ENCODE results near the gene ITIH2. TPM values are rescaled to one million over a fixed set of nuclear protein-coding genes. Genes with fewer than 3 reads are reported as not detected.
"Not testable (repeated sequence)": the region's sequence is repeated elsewhere in the genome, so short reads cannot be mapped to it uniquely, and the experiment has no call there.

ITIH2 gene
- total RNA-seq (not detected), polyA plus RNA-seq (not detected)

- H3K4me1 Mint-ChIP-seq: no peaks in the 10 kb centered on the region
- H3K27me3 Mint-ChIP-seq: peaks cover 40% of the 10 kb centered on the region
- no peaks in the 10 kb centered on the region for H3K4me1 ChIP-seq (ENCODE audit: control insufficient read depth, insufficient read depth, low read length, poor library complexity, severe bottlenecking)
Observed at GRCh38 chr10:7703140-7703539, at the start of gene ITIH2. Gene ITIH2 (plus strand): TSS chr10:7703316. CDS start chr10:7703435, 119 bp downstream.

GRCh38 chr10:7657079-7657478 is 46.0 kb upstream of the ITIH2 start:
- not testable (repeated sequence) for H3K9me3 ChIP-seq (ENCODE audit: control insufficient read depth in 2 of 2, low read length in 2 of 2); H3K9me3 Mint-ChIP-seq; H3K36me3 Mint-ChIP-seq; H3K4me1 ChIP-seq (ENCODE audit: control insufficient read depth, insufficient read depth, low read length, poor library complexity, severe bottlenecking); H3K4me3 Mint-ChIP-seq; H3K27ac ChIP-seq (ENCODE audit: insufficient read depth, low read length, poor library complexity, severe bottlenecking); H3K27ac Mint-ChIP-seq; H3K4me1 Mint-ChIP-seq; H3K36me3 ChIP-seq (ENCODE audit: control insufficient read depth, insufficient read depth, low read length); H3K27me3 ChIP-seq (ENCODE audit: control insufficient read depth, insufficient read depth, low read length); H3K4me3 ChIP-seq (ENCODE audit: low read depth, low read length); ATAC-seq (ENCODE audit: low read depth in 2 of 2); DNase-seq
- H3K27me3 Mint-ChIP-seq: peaks cover 25% of the 10 kb centered on the region

More at GRCh38 chr10:7703140-7703539, at the start of gene ITIH2:
- H3K27me3 ChIP-seq (ENCODE audit: control insufficient read depth, insufficient read depth, low read length): peaks cover 1% of the 10 kb centered on the region
- Mint-ChIP-seq H3K36me3 (no peaks in the 10 kb centered on the region), H3K4me3 (no peak within 1 kb of the TSS), H3K9me3 (peaks cover 0 to 6% (median 0%) of the 10 kb centered on the region in 7 donors), H3K27ac (no peak within 1 kb of the TSS)
- no peaks in the 10 kb centered on the region for H3K9me3 ChIP-seq (ENCODE audit: control insufficient read depth in 2 of 2, low read length in 2 of 2)
- no peak for DNase-seq
- H3K36me3 ChIP-seq (ENCODE audit: control insufficient read depth, insufficient read depth, low read length): no peaks in the 10 kb centered on the region
- no peak within 1 kb of the TSS for H3K4me3 ChIP-seq (ENCODE audit: low read depth, low read length)
- no peak within 1 kb of the TSS for H3K27ac ChIP-seq (ENCODE audit: insufficient read depth, low read length, poor library complexity, severe bottlenecking)
- no peak for ATAC-seq (ENCODE audit: low read depth in 2 of 2)

- H3K4me1 Mint-ChIP-seq: peaks cover 0 to 2% (median 0%) of the 10 kb centered on the region in 4 donors
- H3K27ac Mint-ChIP-seq: no peak overlapping the region
- Histone ChIP-seq H3K4me3 (ENCODE audit: low read depth, low read length) (no peak overlapping the region), H3K9me3 (ENCODE audit: control insufficient read depth in 2 of 2, low read length in 2 of 2) (no peaks in the 10 kb centered on the region), H3K36me3 (ENCODE audit: control insufficient read depth, insufficient read depth, low read length) (no peaks in the 10 kb centered on the region), H3K27me3 (ENCODE audit: control insufficient read depth, insufficient read depth, low read length) (peaks cover 9% of the 10 kb centered on the region), H3K27ac (ENCODE audit: insufficient read depth, low read length, poor library complexity, severe bottlenecking) (no peak overlapping the region), H3K4me1 (ENCODE audit: control insufficient read depth, insufficient read depth, low read length, poor library complexity, severe bottlenecking) (no peaks in the 10 kb centered on the region)
- no peak for ATAC-seq (ENCODE audit: low read depth in 2 of 2)
- peaks cover 25% of the 10 kb centered on the region for H3K27me3 Mint-ChIP-seq
- no peak overlapping the region for H3K4me3 Mint-ChIP-seq
- no peak for DNase-seq
- no peaks in the 10 kb centered on the region for H3K9me3 Mint-ChIP-seq
- no peaks in the 10 kb centered on the region for H3K36me3 Mint-ChIP-seq
Observed at GRCh38 chr10:7657552-7657951, 45.6 kb upstream of the ITIH2 start.

- Mint-ChIP-seq H3K4me1 (peaks cover 0 to 2% (median 0%) of the 10 kb centered on the region in 4 donors), H3K36me3 (no peaks in the 10 kb centered on the region), H3K4me3 (no peak overlapping the region), H3K27me3 (peaks cover 30% of the 10 kb centered on the region), H3K9me3 (no peaks in the 10 kb centered on the region), H3K27ac (no peak overlapping the region)
- no peaks in the 10 kb centered on the region for H3K36me3 ChIP-seq (ENCODE audit: control insufficient read depth, insufficient read depth, low read length)
- no peaks in the 10 kb centered on the region for H3K4me1 ChIP-seq (ENCODE audit: control insufficient read depth, insufficient read depth, low read length, poor library complexity, severe bottlenecking)
- no peaks in the 10 kb centered on the region for H3K9me3 ChIP-seq (ENCODE audit: control insufficient read depth in 2 of 2, low read length in 2 of 2)
- ATAC-seq (ENCODE audit: low read depth in 2 of 2) (no peak), DNase-seq (no peak)
- H3K27me3 ChIP-seq (ENCODE audit: control insufficient read depth, insufficient read depth, low read length): peaks cover 18% of the 10 kb centered on the region
- no peak overlapping the region for H3K4me3 ChIP-seq (ENCODE audit: low read depth, low read length)
- no peak overlapping the region for H3K27ac ChIP-seq (ENCODE audit: insufficient read depth, low read length, poor library complexity, severe bottlenecking)
Observed at GRCh38 chr10:7659560-7659959, 43.6 kb upstream of the ITIH2 start.

GRCh38 chr10:7662522-7662921 is 40.6 kb upstream of the ITIH2 start:
- H3K27ac Mint-ChIP-seq: no peak overlapping the region
- peaks cover 0 to 1% (median 0%) of the 10 kb centered on the region in 7 donors for H3K9me3 Mint-ChIP-seq
- no peak overlapping the region for H3K4me3 Mint-ChIP-seq
- H3K27me3 Mint-ChIP-seq: peaks cover 44% of the 10 kb centered on the region
- Histone ChIP-seq H3K4me3 (ENCODE audit: low read depth, low read length) (no peak overlapping the region), H3K27ac (ENCODE audit: insufficient read depth, low read length, poor library complexity, severe bottlenecking) (no peak overlapping the region), H3K27me3 (ENCODE audit: control insufficient read depth, insufficient read depth, low read length) (peaks cover 33% of the 10 kb centered on the region), H3K4me1 (ENCODE audit: control insufficient read depth, insufficient read depth, low read length, poor library complexity, severe bottlenecking) (peaks cover 7% of the 10 kb centered on the region), H3K36me3 (ENCODE audit: control insufficient read depth, insufficient read depth, low read length) (no peaks in the 10 kb centered on the region), H3K9me3 (ENCODE audit: control insufficient read depth in 2 of 2, low read length in 2 of 2) (no peaks in the 10 kb centered on the region)
- peaks cover 0 to 12% (median 0%) of the 10 kb centered on the region in 4 donors for H3K4me1 Mint-ChIP-seq
- DNase-seq (no peak), ATAC-seq (ENCODE audit: low read depth in 2 of 2) (no peak)
- no peaks in the 10 kb centered on the region for H3K36me3 Mint-ChIP-seq

- Mint-ChIP-seq H3K27ac (no peak overlapping the region), H3K4me3 (no peak overlapping the region), H3K4me1 (peaks cover 0 to 16% (median 7%) of the 10 kb centered on the region in 4 donors), H3K27me3 (peaks cover 57% of the 10 kb centered on the region), H3K36me3 (no peaks in the 10 kb centered on the region), H3K9me3 (peaks cover 0 to 2% (median 0%) of the 10 kb centered on the region in 7 donors)
- Histone ChIP-seq H3K4me3 (ENCODE audit: low read depth, low read length) (no peak overlapping the region), H3K4me1 (ENCODE audit: control insufficient read depth, insufficient read depth, low read length, poor library complexity, severe bottlenecking) (peaks cover 14% of the 10 kb centered on the region), H3K27me3 (ENCODE audit: control insufficient read depth, insufficient read depth, low read length) (peaks cover 44% of the 10 kb centered on the region), H3K36me3 (ENCODE audit: control insufficient read depth, insufficient read depth, low read length) (no peaks in the 10 kb centered on the region), H3K9me3 (ENCODE audit: control insufficient read depth in 2 of 2, low read length in 2 of 2) (no peaks in the 10 kb centered on the region), H3K27ac (ENCODE audit: insufficient read depth, low read length, poor library complexity, severe bottlenecking) (no peak overlapping the region)
- DNase-seq (no peak), ATAC-seq (ENCODE audit: low read depth in 2 of 2) (no peak)
Observed at GRCh38 chr10:7664707-7665106, 38.4 kb upstream of the ITIH2 start.

- no peak for ATAC-seq (ENCODE audit: low read depth in 2 of 2)
- no peak overlapping the region for H3K27ac Mint-ChIP-seq
- H3K9me3 Mint-ChIP-seq: peaks cover 0 to 2% (median 0%) of the 10 kb centered on the region in 7 donors
- Histone ChIP-seq H3K9me3 (ENCODE audit: control insufficient read depth in 2 of 2, low read length in 2 of 2) (no peaks in the 10 kb centered on the region), H3K27me3 (ENCODE audit: control insufficient read depth, insufficient read depth, low read length) (peaks cover 47% of the 10 kb centered on the region), H3K4me3 (ENCODE audit: low read depth, low read length) (no peak overlapping the region), H3K36me3 (ENCODE audit: control insufficient read depth, insufficient read depth, low read length) (no peaks in the 10 kb centered on the region), H3K4me1 (ENCODE audit: control insufficient read depth, insufficient read depth, low read length, poor library complexity, severe bottlenecking) (peaks cover 14% of the 10 kb centered on the region), H3K27ac (ENCODE audit: insufficient read depth, low read length, poor library complexity, severe bottlenecking) (no peak overlapping the region)
- DNase-seq: no peak
- peaks cover 67% of the 10 kb centered on the region for H3K27me3 Mint-ChIP-seq
- peaks cover 0 to 14% (median 7%) of the 10 kb centered on the region in 4 donors for H3K4me1 Mint-ChIP-seq
- peak overlapping the region; percentile 12 to 81 (median 78) for H3K4me3 Mint-ChIP-seq
- no peaks in the 10 kb centered on the region for H3K36me3 Mint-ChIP-seq
Observed at GRCh38 chr10:7665767-7666166, 37.3 kb upstream of the ITIH2 start.

GRCh38 chr10:7666253-7667023 is 36.7 kb upstream of the ITIH2 start, which contains the start of gene ITIH5:
Gene ITIH5 (minus strand): TSS chr10:7666966. CDS start chr10:7666892, 74 bp downstream.
- DNase-seq (no peak), ATAC-seq (ENCODE audit: low read depth in 2 of 2) (no peak)
- H3K27me3 Mint-ChIP-seq: peaks cover 65% of the 10 kb centered on the region
- H3K4me1 ChIP-seq (ENCODE audit: control insufficient read depth, insufficient read depth, low read length, poor library complexity, severe bottlenecking): peaks cover 14% of the 10 kb centered on the region
- H3K9me3 Mint-ChIP-seq: peaks cover 0 to 2% (median 0%) of the 10 kb centered on the region in 7 donors
- no peak within 1 kb of the TSS for H3K4me3 ChIP-seq (ENCODE audit: low read depth, low read length)
- H3K36me3 ChIP-seq (ENCODE audit: control insufficient read depth, insufficient read depth, low read length): no peaks in the 10 kb centered on the region
- no peaks in the 10 kb centered on the region for H3K9me3 ChIP-seq (ENCODE audit: control insufficient read depth in 2 of 2, low read length in 2 of 2)
- peaks cover 0 to 14% (median 7%) of the 10 kb centered on the region in 4 donors for H3K4me1 Mint-ChIP-seq
- no peak within 1 kb of the TSS for H3K27ac ChIP-seq (ENCODE audit: insufficient read depth, low read length, poor library complexity, severe bottlenecking)
- H3K27me3 ChIP-seq (ENCODE audit: control insufficient read depth, insufficient read depth, low read length): peaks cover 46% of the 10 kb centered on the region
- peak within 1 kb of the TSS; percentile 12 to 87 (median 80) for H3K4me3 Mint-ChIP-seq
- H3K36me3 Mint-ChIP-seq: no peaks in the 10 kb centered on the region
- peak within 1 kb of the TSS in 1 of 3 donors; percentile 79 for H3K27ac Mint-ChIP-seq
